PFSK-1 (cell line): ENCODE data around the gene VTA1.

Experiments used
- POLR2AphosphoS5 ChIP-seq: IDR thresholded peaks from 2 replicates; pipeline ENCODE4 v1.6.1; 2012; ENCODE audit warnings: low read depth, mild to moderate bottlenecking, control low read depth, low read length, moderate library complexity
- REST ChIP-seq, 2 experiments: IDR thresholded peaks; 2 replicates each; pipeline versions ENCODE4 v1.6.1 to v1.8.0; 2011 to 2012; ENCODE audit warnings: low read depth in 2 of 2, low read length in 2 of 2, control low read depth in 1 of 2, inconsistent platforms in 1 of 2, mild to moderate bottlenecking in 1 of 2, moderate library complexity in 1 of 2; ENCODE audit not compliant: insufficient read depth in 1 of 2
- SIN3A ChIP-seq: IDR thresholded peaks from 2 replicates; pipeline ENCODE4 v1.6.1; 2012; ENCODE audit warnings: mild to moderate bottlenecking, low read length, moderate library complexity, borderline replicate concordance; ENCODE audit not compliant: insufficient read depth

- TF ChIP-seq REST (IDR thresholded peaks at IDR 0.05; ENCODE audit: insufficient read depth in 1 of 2, low read depth in 2 of 2, low read length in 2 of 2) (no peak), POLR2AphosphoS5 (no peak), SIN3A (no peak)
Measured at GRCh38 chr6:142193621-142194020, 46.6 kb downstream of the VTA1 start.
